T-helper 2 cell treated with Interferon-gamma antibody and Interleukin-4, amounts not matched to agents 5 μg/mL and 100 μg/mL, for 36 hours (primary cell): ENCODE results near the gene SLIT1.

Experiments used
- DNase-seq: peaks from one replicate; pipeline ENCODE4 v3.0.0; 2021; ENCODE audit warnings: low spot score
- H3K27ac Mint-ChIP-seq: one replicate; pipeline ENCODE4 v1.8.0; 2021; ENCODE audit warnings: mild to moderate bottlenecking, mixed read lengths
- H3K27me3 Mint-ChIP-seq: one replicate; pipeline ENCODE4 v1.8.0; 2021; ENCODE audit warnings: low read depth, mixed read lengths
- H3K36me3 Mint-ChIP-seq: one replicate; pipeline ENCODE4 v1.8.0; 2021; ENCODE audit warnings: low read depth, mixed read lengths
- H3K4me1 Mint-ChIP-seq: one replicate; pipeline ENCODE4 v1.8.0; 2021; ENCODE audit warnings: low read depth, mixed read lengths
- H3K4me3 Mint-ChIP-seq: one replicate; pipeline ENCODE4 v1.8.0; 2022; ENCODE audit warnings: mild to moderate bottlenecking, moderate library complexity, mixed read lengths
- H3K9me3 Mint-ChIP-seq: one replicate; pipeline ENCODE4 v1.8.0; 2021; ENCODE audit warnings: mixed read lengths

SLIT1 gene

GRCh38 chr10:96975136-96975535 is 210.6 kb downstream of the SLIT1 start:
- Mint-ChIP-seq H3K9me3 (no peaks in the 10 kb centered on the region), H3K4me1 (peaks cover 15% of the 10 kb centered on the region)
- no peak for DNase-seq

GRCh38 chr10:96973809-96974747 is 211.7 kb downstream of the SLIT1 start:
- no peak for DNase-seq
- Mint-ChIP-seq H3K4me3 (no peak overlapping the region), H3K4me1 (peaks cover 12% of the 10 kb centered on the region), H3K27me3 (no peaks in the 10 kb centered on the region), H3K27ac (no peak overlapping the region), H3K9me3 (no peaks in the 10 kb centered on the region), H3K36me3 (no peaks in the 10 kb centered on the region)

More at GRCh38 chr10:96975136-96975535, 210.6 kb downstream of the SLIT1 start:
- Mint-ChIP-seq H3K36me3 (no peaks in the 10 kb centered on the region), H3K27ac (no peak overlapping the region), H3K27me3 (no peaks in the 10 kb centered on the region), H3K4me3 (no peak overlapping the region)

DNA sequence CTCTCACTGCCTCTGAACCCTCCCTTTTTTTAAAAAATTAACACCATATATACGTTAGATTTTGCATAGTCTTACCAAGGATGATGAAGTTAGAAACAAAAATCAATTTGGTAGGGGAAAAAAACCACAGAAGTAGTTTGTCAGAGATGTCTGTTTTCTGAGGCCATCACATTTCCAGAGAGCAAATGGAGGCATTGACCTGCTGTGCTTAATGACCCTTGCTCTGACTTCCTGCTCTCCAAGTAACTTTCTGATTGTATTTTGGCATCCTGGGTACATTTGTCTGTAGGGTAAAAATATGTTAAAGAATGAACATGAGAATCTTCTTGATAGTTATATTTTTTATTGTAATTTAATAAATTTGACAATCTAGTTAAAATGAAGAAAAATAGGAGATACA is 213.5 kb downstream of the SLIT1 start:
- Mint-ChIP-seq H3K4me1 (peaks cover 1% of the 10 kb centered on the region), H3K27ac (no peak overlapping the region), H3K9me3 (no peaks in the 10 kb centered on the region), H3K27me3 (no peaks in the 10 kb centered on the region), H3K4me3 (no peak overlapping the region), H3K36me3 (no peaks in the 10 kb centered on the region)
- DNase-seq, result no peak

DNA sequence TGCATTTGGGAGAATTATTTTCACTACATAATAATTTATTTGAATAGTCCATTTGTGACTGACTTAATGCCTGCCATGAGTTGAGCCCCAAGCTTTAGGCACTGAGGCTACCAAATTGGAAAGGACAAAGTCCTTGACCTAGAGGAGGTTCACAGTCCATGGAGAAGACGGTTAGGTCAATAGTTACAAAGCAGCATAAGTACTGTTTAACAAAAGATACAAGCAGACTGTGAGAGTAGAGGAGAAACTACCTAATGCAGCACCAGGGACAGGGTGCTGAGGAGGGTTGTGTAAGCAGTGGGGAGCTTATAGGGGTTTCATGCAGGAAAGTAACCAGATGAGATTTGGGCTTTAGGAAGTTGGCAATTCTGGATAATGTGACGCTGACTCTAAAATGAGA is 214.4 kb downstream of the SLIT1 start:
- no peaks in the 10 kb centered on the region for H3K36me3 Mint-ChIP-seq
- H3K4me1 Mint-ChIP-seq, result peaks cover 1% of the 10 kb centered on the region
- no peak for DNase-seq
- H3K9me3 Mint-ChIP-seq, result no peaks in the 10 kb centered on the region
- no peak overlapping the region for H3K27ac Mint-ChIP-seq
- no peaks in the 10 kb centered on the region for H3K27me3 Mint-ChIP-seq
- no peak overlapping the region for H3K4me3 Mint-ChIP-seq

- no peaks in the 10 kb centered on the region for H3K27me3 Mint-ChIP-seq
- H3K4me3 Mint-ChIP-seq, result no peak overlapping the region
- H3K27ac Mint-ChIP-seq, result no peak overlapping the region
- DNase-seq, result no peak
- H3K36me3 Mint-ChIP-seq, result no peaks in the 10 kb centered on the region
- peaks cover 1% of the 10 kb centered on the region for H3K4me1 Mint-ChIP-seq
- H3K9me3 Mint-ChIP-seq, result no peaks in the 10 kb centered on the region
Observed at GRCh38 chr10:96968682-96969423, 216.9 kb downstream of the SLIT1 start.

DNA sequence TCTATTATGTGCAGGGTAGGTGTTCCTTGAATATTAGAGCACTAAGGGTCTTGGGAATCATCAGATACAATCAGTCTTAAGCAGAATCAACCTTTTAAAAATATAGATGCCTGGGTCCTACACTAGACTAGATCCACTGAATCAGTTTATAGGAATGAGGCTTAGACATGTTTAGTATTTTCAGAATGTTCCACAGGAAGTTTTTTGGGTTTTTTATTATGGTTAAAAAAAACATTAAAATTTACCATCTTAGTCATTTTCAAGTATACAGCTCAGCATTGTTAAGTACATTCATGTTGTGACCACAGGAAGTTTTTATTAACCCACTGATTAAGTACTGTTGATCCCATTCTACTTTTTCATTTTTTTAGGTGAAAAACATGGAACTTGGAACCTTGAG is 217.9 kb downstream of the SLIT1 start:
- Mint-ChIP-seq H3K4me3 (no peak overlapping the region), H3K9me3 (no peaks in the 10 kb centered on the region), H3K4me1 (peaks cover 1% of the 10 kb centered on the region), H3K36me3 (no peaks in the 10 kb centered on the region), H3K27ac (no peak overlapping the region), H3K27me3 (no peaks in the 10 kb centered on the region)
- DNase-seq, result no peak

DNA sequence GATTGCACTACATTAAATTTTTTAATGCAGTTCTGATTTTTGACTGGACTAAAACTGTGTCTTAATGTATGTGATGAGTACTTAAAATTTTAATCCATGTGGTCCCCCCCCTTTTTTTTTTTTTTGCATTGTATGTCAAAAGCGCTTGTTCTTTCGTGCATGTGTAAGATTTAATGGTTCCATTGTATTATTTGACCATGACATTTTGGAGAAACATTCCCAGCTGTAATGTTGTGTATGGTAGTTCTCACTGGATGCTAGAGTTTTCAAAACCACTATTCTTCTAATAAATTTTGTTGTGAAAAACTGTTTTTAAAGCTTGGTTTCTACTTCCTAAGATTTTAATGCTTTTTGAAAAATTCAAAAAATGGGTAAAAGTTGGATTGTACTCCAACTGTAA is 221.6 kb downstream of the SLIT1 start:
- Mint-ChIP-seq H3K4me3 (no peak overlapping the region), H3K4me1 (peaks cover 5% of the 10 kb centered on the region), H3K9me3 (no peaks in the 10 kb centered on the region), H3K27me3 (no peaks in the 10 kb centered on the region), H3K27ac (no peak overlapping the region), H3K36me3 (peaks cover 4% of the 10 kb centered on the region)
- no peak for DNase-seq

DNA sequence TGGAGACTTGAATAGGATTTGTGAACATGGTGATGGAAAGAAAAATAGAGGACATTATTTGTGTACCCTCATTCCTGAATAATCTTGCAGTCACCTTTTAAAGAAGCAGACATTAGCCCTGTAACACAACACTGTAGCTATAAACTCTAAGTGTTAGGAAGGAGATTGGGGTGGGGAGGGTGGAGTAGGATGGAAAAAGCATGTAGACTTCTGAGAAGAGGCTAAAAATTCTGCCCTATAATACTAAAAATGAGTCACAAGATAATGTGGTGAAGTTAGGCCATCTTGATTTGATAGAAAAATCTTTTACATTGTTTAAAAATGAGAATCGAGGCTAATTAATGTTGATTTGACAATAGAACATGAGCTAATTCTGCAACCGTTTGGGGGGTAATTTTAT is 224.9 kb downstream of the SLIT1 start:
- no peak overlapping the region for H3K4me3 Mint-ChIP-seq
- H3K9me3 Mint-ChIP-seq, result no peaks in the 10 kb centered on the region
- H3K27me3 Mint-ChIP-seq, result no peaks in the 10 kb centered on the region
- peaks cover 14% of the 10 kb centered on the region for H3K36me3 Mint-ChIP-seq
- no peak overlapping the region for H3K27ac Mint-ChIP-seq
- H3K4me1 Mint-ChIP-seq, result peaks cover 3% of the 10 kb centered on the region
- DNase-seq, result no peak

- peaks cover 24% of the 10 kb centered on the region for H3K36me3 Mint-ChIP-seq
- DNase-seq, result no peak
- no peaks in the 10 kb centered on the region for H3K27me3 Mint-ChIP-seq
- H3K4me3 Mint-ChIP-seq, result no peak overlapping the region
- peaks cover 3% of the 10 kb centered on the region for H3K4me1 Mint-ChIP-seq
- no peak overlapping the region for H3K27ac Mint-ChIP-seq
- H3K9me3 Mint-ChIP-seq, result no peaks in the 10 kb centered on the region
Observed at GRCh38 chr10:96959733-96960132, 226.0 kb downstream of the SLIT1 start.

DNA sequence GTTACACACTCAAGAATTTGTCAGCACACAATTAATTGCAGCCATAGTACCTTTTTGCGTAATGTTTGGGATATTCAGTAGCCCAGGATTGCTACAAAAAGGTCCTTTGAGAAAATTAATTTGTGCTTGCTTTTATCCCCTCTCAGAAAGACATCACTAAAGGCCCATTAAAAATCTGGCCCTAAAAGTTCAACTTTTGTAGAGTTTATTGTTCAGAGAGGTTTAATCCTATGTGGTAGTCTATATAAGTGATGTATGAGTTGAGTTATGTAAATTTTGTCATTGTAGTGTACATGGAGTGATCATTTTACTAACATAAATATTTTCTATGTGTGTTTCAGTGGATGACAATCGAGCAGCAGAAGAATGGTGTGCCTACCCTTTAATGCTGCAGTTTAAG is 227.7 kb downstream of the SLIT1 start:
- Mint-ChIP-seq H3K4me1 (peaks cover 3% of the 10 kb centered on the region), H3K4me3 (no peak overlapping the region), H3K36me3 (peaks cover 33% of the 10 kb centered on the region), H3K27ac (no peak overlapping the region), H3K27me3 (no peaks in the 10 kb centered on the region), H3K9me3 (no peaks in the 10 kb centered on the region)
- DNase-seq, result no peak

DNA sequence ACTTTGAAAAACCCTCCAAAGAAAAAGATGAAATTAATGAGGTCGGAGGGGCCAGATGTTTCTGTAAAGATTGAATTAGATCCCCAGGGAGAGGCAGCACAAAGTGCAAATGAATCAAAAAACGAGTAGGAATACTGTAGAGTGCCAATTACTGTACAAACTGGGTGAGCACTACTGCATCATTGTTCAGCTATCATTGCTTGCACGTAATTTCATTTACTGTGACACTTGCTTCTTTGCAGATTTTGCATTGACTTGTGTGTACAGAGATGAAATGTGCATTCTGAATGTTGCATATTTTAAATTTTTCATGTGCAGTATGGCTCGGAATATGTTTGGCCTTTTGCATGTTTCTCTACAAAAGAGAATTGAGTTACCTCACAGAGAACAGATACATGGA is 230.0 kb downstream of the SLIT1 start:
- no peak overlapping the region for H3K4me3 Mint-ChIP-seq
- no peaks in the 10 kb centered on the region for H3K9me3 Mint-ChIP-seq
- no peaks in the 10 kb centered on the region for H3K27me3 Mint-ChIP-seq
- H3K36me3 Mint-ChIP-seq, result peaks cover 42% of the 10 kb centered on the region
- no peak for DNase-seq
- H3K27ac Mint-ChIP-seq, result no peak overlapping the region
- H3K4me1 Mint-ChIP-seq, result peaks cover 3% of the 10 kb centered on the region

DNA sequence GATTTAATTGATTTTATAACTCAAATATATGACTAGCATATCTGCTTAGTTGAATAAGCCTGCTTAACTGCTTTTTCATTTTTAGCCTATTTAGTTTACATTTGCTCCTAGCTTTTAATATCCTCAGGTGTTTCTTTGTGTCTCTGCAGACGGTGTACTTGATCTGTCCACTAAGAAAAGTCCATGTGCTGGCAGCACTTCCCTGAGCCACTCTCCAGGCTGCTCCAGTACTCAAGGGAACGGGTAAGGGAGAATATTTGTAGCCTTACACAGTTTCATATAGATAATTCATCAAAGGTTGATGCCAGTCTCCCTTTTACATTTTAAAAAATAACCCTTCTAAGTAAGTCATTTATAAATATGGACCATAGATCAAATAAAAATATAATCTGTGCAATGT is 233.8 kb downstream of the SLIT1 start:
- H3K9me3 Mint-ChIP-seq, result no peaks in the 10 kb centered on the region
- DNase-seq, result no peak
- H3K27me3 Mint-ChIP-seq, result no peaks in the 10 kb centered on the region
- H3K27ac Mint-ChIP-seq, result no peak overlapping the region
- H3K4me3 Mint-ChIP-seq, result no peak overlapping the region
- H3K4me1 Mint-ChIP-seq, result peaks cover 5% of the 10 kb centered on the region
- H3K36me3 Mint-ChIP-seq, result peaks cover 40% of the 10 kb centered on the region

DNA sequence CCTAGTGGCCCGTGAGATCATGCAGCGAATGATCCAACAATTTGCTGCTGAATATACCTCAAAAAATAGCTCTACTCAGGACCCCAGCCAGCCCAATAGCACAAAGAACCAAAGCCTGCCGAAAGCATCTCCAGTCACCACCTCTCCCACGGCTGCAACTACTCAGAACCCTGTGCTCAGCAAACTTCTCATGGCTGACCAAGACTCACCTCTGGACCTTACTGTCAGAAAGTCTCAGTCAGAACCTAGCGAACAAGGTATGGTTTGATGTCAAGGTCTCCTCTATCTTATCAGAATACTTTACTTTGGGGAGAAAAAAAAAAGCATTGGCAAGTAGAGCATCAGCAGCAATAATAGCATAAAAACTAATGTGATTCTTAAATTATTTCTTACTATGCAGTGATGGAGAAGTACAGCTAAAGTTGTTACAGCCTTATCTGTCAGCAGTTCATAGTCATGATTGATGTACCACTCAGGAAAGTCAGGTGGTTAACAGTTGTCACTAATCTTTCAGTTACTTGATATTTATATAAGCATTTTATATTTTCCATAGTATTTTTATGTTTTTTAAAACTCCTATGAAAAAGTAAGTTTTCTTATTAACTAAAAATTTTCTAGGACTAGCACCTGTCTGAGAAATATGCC is 236.6 kb downstream of the SLIT1 start:
- Mint-ChIP-seq H3K4me1 (peaks cover 9% of the 10 kb centered on the region), H3K36me3 (peaks cover 28% of the 10 kb centered on the region), H3K27me3 (no peaks in the 10 kb centered on the region), H3K27ac (no peak overlapping the region), H3K9me3 (no peaks in the 10 kb centered on the region), H3K4me3 (no peak overlapping the region)
- DNase-seq, result no peak
